ENCODE measurements around the gene RAPGEF4. TPM values are rescaled to one million over a fixed set of nuclear protein-coding genes. Genes with fewer than 3 reads are reported as not detected.

The RAPGEF4 gene
- total RNA-seq, 6 donors from 2014 or later: 8.3 to 35.2 (median 17.4) TPM

- H3K36me3 ChIP-seq: no peaks in the 10 kb centered on the region
- no peak overlapping the region for H3K27ac ChIP-seq
- no peak overlapping the region for H3K4me3 ChIP-seq
- WGBS, 2 donors: 88 to 91% methylated on average over 2 of the region's 2 CpGs
- H3K9me3 ChIP-seq: no peaks in the 10 kb centered on the region
- ATAC-seq (ENCODE audit: low FRiP score in 2 of 2) (no peak), DNase-seq (no peak)
- no peaks in the 10 kb centered on the region for H3K4me1 ChIP-seq
- no peaks in the 10 kb centered on the region for H3K27me3 ChIP-seq
- TF ChIP-seq CTCF (IDR thresholded peaks at IDR 0.05) (no peak), POLR2A (IDR thresholded peaks at IDR 0.05) (no peak), EP300 (IDR thresholded peaks at IDR 0.05) (no peak), POLR2AphosphoS5 (IDR thresholded peaks at IDR 0.05) (no peak)
Measured at GRCh38 chr2:172725284-172725683, 10.4 kb upstream of the RAPGEF4 start.

DNA sequence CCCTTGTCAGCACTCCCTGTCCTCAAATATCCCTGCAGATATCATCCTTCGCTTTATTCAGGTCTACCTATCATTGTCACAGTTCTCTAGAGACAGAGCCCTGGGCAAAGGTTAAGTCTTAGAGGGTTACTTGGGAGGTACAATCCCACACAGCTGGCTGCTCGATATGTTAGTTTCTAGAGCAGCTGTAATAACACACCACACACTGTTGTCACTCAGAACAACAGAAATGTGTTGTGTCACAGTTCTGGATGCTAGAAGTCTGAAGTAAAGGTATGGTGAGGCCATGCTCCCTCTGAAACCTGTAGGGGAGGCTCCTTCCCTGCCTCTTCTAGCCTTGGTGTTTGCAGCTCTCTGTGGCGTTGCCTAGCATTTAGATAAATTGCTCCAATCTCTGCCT, 9.9 kb upstream of the RAPGEF4 start:
- H3K4me1 ChIP-seq: no peaks in the 10 kb centered on the region
- WGBS, 2 donors: 90 to 94% methylated on average over 3 of the region's 3 CpGs
- no peaks in the 10 kb centered on the region for H3K36me3 ChIP-seq
- no peak for ATAC-seq (ENCODE audit: low FRiP score in 2 of 2)
- no peak overlapping the region for H3K27ac ChIP-seq
- TF ChIP-seq EP300 (IDR thresholded peaks at IDR 0.05) (no peak), POLR2AphosphoS5 (IDR thresholded peaks at IDR 0.05) (no peak), POLR2A (IDR thresholded peaks at IDR 0.05) (no peak), CTCF (IDR thresholded peaks at IDR 0.05) (no peak)
- H3K4me3 ChIP-seq: no peak overlapping the region
- H3K9me3 ChIP-seq: no peaks in the 10 kb centered on the region
- no peaks in the 10 kb centered on the region for H3K27me3 ChIP-seq
- no peak for DNase-seq

DNA sequence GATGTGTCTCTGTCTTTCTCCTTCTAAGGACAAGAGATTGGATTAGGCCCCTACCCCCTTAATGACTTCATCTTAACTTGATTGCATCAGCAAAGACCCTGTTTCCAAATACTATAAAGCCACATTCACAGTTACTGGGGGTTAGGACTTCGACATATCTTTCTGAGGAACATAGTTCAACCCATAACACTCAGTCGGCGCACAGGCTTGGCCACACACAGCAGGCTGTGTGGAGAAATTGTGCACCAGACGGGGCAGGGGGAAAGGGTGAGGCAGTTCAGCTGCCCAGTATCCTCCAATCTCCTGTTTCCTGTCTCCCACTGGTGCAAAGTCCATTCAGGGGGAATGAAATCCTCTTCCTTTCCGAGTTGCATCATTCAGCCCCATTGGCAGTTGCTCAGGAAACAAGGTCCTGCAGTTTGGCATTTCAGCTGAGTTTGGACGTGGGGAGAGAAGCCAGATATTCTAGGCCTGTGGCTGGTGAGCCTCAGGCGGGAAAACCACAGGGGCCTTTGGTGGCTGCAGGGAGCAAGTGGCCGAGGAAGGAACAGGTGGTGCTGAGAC, 9.4 kb upstream of the RAPGEF4 start:
- Histone ChIP-seq H3K9me3 (no peaks in the 10 kb centered on the region), H3K36me3 (no peaks in the 10 kb centered on the region), H3K27me3 (no peaks in the 10 kb centered on the region), H3K4me1 (no peaks in the 10 kb centered on the region), H3K27ac (no peak overlapping the region), H3K4me3 (no peak overlapping the region)
- 71 to 80% methylated on average over 7 to 8 of the region's 8 CpGs for WGBS, 2 donors
- TF ChIP-seq EP300 (IDR thresholded peaks at IDR 0.05) (no peak), CTCF (IDR thresholded peaks at IDR 0.05) (no peak), POLR2A (IDR thresholded peaks at IDR 0.05) (no peak), POLR2AphosphoS5 (IDR thresholded peaks at IDR 0.05) (no peak)
- ATAC-seq (ENCODE audit: low FRiP score in 2 of 2): no peak
- no peak for DNase-seq

DNA sequence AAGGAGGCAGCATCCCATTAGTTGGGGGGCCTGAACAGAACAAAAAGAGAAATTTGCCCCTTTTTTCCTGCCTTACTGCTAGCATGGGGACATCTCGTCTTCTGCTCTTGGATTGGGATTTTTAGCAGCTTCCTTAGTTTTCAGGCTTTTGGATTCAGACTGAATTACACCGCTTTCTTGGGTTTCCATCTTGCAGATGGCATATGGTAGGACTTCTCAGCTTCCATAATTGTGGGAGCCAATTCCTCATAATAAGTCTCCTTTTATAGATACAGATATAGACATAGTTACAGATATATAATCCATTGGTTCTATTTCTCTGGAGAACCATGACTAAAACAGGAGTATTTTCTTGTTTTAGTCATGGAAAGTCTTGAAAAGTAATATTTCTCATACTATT, 5.2 kb upstream of the RAPGEF4 start:
- Histone ChIP-seq H3K4me1 (peaks cover 0 to 4% (median 3%) of the 10 kb centered on the region in 4 donors), H3K36me3 (no peaks in the 10 kb centered on the region), H3K4me3 (no peak overlapping the region), H3K9me3 (no peaks in the 10 kb centered on the region), H3K27me3 (peaks cover 0 to 5% (median 1%) of the 10 kb centered on the region in 4 donors), H3K27ac (no peak overlapping the region)
- DNase-seq (no peak), ATAC-seq (ENCODE audit: low FRiP score in 2 of 2) (no peak)
- TF ChIP-seq POLR2A (IDR thresholded peaks at IDR 0.05): no peak
- TF ChIP-seq CTCF (IDR thresholded peaks at IDR 0.05): no peak
- WGBS, 2 donors: 89 to 94% methylated on average over 2 of the region's 2 CpGs
